HG02610 (cell line): ENCODE measurements around the gene ARMH3.

Experiments
- ATAC-seq: cut with Tn5 transposase; IDR thresholded peaks from one replicate; pipeline ENCODE4 v1.9.1; 2021; ENCODE audit warnings: mild to moderate bottlenecking, moderate library complexity; ENCODE audit not compliant: unreplicated experiment

Gene ARMH3, protein sequence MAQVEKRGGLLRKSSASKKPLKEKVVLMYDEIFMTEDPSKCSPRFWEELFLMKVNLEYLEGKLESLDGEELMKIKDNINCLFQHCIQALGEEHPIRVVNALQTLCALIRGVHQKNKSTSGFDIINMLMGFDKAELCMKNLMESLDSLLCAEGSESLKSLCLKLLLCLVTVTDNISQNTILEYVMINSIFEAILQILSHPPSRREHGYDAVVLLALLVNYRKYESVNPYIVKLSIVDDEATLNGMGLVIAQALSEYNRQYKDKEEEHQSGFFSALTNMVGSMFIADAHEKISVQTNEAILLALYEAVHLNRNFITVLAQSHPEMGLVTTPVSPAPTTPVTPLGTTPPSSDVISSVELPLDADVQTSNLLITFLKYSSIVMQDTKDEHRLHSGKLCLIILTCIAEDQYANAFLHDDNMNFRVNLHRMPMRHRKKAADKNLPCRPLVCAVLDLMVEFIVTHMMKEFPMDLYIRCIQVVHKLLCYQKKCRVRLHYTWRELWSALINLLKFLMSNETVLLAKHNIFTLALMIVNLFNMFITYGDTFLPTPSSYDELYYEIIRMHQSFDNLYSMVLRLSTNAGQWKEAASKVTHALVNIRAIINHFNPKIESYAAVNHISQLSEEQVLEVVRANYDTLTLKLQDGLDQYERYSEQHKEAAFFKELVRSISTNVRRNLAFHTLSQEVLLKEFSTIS

DNA sequence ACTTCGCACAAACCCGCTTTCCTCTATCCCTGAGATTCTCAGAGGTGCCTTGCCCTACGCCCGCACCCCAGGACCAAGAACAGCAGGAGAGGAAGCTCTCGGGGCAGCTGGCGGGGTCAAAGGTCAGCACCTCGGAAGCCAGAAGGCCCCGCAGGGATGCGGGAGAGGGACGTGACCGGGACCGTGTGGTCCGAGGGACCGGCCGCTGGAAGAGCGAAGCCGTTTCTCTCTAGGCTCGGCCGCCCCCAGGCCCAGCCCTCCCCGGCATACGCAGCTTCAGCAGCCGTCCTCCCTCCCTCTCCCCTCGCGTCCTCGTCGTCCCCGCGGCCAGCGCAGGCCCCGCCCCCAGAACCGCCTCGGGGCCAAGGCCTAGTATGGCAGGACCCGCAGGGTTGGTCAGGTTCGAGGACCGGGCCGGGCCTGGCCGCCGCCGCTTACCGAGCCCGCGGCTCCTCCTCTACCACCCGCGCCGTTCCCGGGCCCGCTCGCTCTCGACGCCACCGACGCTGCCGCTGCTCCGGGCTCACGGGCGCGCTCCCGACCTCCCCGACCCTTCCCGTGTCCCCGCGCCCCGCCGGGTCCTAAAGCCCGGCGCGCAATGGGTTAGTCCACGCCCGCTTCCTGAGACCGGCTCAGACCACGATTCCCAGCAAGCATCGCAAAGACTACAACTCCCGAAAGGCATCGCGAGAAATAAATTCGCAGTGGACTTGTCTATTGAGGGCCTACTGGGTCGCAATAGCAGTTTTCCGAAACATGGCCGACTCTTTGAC, at the start of gene ARMH3:
ARMH3 (minus strand) TSS at position 527 of the 773 bp plus-strand sequence. CDS start 16,059 bp downstream, outside the sequence.
- ATAC-seq = peak; percentile 94

DNA sequence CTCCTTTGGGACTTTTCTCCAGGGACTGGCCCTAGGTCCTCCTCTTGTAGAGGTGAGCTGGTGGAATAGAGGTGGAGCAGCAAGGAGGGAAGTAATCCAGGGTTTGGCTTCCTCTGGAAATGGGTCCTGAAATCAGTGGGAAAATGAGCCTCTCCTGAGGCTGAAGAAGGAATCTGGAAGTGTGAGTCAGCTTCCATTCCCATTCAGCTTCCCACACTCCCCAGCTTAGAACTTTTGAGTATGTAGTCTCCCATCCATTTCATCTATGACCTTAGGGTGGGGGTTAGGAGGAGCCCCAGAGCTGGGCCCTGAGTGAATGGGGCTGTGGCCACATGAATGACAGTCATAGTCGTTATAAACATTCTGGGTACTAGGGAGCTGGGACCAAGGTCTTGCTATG, 46.4 kb upstream of the ARMH3 start:
- no peak for ATAC-seq

DNA sequence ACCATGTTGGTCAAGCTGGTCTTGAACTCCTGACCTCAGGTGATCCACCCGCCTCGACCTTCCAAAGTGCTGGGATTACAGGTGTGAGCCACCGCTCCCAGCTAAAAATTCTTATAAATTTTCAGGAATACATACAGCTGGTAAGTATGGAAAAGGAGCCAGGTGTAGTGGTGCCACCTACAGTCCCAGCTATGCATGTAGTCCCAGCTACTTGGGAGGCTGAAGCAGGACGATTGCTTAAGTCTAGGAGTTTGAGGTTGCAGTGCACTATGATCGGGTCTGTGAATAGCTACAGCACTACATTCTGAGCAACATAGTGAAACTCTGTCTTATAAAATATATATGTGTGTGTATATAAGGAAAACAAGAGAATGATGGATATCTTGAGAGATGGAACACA, 45.2 kb upstream of the ARMH3 start:
- no peak for ATAC-seq

DNA sequence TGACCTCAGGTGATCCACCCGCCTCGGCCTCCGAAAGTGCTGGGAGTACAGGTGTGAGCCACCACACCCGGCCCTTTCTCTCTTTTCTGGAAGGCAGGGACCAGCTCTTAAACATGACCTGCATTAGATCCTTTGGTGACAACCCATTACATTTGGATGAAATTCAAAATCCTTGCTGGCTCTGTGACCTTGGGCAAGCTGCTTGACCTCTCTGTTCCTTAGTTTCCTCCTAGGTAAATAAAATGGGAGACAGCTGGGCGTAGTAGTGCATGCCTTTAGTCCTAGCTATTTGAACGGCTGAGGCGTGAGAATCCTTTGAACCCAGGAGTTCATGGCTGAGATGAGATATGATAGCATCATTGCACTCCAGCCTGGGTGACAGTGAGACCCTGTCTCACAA, 40.5 kb upstream of the ARMH3 start:
- ATAC-seq = no peak

DNA sequence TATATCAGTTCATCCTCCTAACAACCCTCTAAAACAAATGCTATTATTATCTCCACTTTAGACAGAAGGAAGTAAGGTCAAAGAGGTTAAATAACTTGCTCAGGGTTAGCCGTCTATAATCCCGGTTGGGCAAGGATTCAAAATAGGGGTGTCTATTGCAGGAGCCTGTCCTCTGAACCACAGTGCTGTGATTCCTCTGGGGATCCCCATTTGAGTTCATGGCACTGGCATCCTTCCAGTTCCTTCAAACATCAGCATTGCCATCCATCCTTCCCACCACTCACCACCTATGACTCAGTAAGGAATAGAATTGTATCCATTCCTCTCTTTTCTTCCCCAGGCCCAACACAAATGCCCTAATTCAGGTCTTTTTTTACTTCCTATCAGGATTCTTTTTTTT, 34.8 kb upstream of the ARMH3 start:
- no peak for ATAC-seq

DNA sequence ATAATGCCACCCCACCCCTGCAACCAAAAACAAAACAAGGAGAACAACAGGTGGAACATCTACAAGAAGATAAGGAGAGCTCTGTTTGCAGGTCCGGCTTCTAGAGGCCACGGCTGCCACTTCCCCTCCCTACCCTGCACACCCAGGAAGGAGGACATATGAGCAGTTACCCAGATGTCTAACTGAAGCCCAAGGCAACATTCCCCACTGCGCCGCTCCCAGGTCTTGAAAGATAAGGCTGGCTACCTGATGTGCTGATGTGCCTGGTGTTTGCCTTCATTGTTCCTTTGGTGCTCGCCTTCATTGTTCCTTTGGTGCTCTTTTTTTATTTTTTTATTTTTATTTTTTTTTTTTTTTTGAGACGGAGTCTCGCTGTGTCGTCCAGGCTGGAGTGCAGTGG, 30.2 kb upstream of the ARMH3 start:
- ATAC-seq = no peak

DNA sequence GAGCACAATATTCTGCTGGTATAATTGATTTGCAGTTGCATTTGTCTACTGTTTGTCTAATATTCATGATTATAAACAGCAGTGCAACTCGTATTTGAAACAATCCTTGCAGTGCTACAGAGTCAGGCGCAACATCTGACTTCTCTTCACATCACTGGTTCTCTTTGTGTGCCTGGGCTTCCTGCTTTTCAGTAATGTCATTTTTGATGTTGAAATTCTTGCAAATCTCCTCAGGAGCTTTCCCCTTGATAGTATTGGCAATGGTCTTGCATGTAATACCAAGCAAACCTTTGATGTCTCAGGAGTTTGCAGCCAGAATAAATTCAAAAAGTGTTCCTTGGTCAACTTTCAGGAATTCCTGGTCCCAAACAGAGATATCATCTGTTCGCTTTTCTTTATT, 29.4 kb upstream of the ARMH3 start:
- ATAC-seq = no peak

DNA sequence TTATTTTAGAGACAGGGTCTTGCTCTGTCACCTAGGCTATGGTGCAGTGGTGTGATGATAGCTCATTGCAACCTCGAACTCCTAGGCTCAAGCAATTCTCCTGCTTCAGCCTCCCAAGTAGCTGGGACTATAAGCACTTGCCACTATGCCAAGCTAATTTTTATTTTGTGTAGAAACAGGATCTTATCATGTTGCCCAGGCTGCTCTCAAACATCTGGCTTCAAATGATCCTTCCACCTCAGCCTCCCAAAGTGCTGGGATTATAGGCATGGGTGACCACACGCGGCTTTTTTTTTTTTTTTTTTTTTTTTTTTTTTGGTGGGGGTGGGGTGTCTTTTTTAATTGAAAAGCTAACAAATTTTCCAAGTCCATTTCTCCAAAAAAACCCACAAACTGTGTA, 27.6 kb upstream of the ARMH3 start:
- no peak for ATAC-seq

DNA sequence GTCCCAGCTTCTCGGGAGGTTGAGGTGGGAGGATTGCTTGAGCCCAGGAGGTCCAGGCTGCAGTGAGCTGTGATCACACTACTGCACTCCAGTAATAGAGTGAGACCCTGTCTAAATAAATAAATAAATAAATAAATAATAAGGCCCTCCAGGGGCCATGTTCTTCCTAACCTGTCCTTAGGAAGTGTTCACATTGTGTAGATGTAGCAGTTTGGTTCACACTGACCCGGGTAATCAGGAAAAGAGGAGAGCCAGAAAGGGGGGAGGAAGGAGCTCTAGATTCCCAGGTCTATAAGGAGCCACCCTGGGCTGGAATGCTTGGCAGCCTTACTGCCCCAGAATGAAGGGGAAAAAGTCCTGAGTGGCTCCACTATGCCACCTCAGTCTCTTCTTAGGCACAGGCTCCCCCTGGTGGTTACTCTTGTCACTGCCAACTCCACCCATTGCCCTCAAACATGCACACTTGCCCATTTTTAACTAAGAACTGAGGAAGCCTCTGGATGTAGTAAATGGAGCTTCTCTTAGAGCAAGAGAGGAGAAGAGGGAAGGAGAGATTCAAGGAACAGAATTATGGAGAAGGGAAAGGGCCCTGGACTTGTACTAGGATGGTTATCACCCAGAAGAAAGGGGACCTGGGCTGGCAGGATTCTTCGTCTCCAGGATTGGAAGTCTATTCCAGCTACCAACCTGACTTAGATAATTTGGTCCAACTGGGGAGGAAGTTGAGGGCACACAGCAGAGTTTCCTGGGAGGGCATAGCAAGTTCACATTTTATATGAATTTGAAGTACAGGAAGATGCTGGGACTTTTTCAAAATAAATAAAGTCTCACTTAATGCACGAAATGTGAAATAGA, 16.9 kb upstream of the ARMH3 start:
- peak; percentile 75 for ATAC-seq

DNA sequence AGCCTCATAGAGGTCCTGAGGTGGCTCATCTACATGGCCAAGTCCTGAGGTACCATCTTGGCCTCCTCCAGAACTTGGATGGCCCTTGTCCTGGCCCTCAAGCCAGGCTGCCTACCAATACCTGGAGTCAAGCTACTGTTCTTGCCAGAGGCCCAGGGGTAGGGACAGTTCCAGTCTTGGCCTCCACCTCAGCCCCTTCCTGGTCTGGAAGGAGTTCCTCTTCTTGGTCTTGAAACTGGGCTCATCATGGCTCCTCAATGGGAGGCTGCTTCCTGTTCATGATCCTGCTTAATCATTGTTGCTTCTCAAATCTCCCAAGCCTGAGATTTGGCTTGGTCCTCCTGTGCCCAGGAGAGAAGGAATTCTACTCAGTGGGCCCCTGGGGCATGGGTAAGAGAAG, 13.1 kb upstream of the ARMH3 start:
- ATAC-seq = no peak

DNA sequence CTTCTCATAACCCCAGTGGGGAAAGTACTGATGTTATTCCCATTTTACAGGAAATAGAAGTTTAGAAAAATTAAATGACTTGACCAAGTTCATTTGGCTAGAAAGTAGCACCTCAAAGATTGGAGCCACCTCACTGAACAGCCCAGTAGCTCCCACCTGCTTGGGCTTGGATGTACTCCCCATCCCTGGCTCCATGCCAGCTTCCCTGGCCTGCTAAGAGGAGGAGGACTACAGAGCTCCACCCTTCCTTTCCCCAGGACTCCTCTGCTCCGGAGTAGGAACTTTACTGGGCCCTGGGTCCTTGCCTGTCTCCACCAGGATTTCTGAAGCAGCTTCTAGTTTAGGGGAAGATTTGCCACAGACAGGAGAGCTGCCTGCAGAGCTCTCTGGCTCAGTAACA, 12.2 kb upstream of the ARMH3 start:
- ATAC-seq = no peak

DNA sequence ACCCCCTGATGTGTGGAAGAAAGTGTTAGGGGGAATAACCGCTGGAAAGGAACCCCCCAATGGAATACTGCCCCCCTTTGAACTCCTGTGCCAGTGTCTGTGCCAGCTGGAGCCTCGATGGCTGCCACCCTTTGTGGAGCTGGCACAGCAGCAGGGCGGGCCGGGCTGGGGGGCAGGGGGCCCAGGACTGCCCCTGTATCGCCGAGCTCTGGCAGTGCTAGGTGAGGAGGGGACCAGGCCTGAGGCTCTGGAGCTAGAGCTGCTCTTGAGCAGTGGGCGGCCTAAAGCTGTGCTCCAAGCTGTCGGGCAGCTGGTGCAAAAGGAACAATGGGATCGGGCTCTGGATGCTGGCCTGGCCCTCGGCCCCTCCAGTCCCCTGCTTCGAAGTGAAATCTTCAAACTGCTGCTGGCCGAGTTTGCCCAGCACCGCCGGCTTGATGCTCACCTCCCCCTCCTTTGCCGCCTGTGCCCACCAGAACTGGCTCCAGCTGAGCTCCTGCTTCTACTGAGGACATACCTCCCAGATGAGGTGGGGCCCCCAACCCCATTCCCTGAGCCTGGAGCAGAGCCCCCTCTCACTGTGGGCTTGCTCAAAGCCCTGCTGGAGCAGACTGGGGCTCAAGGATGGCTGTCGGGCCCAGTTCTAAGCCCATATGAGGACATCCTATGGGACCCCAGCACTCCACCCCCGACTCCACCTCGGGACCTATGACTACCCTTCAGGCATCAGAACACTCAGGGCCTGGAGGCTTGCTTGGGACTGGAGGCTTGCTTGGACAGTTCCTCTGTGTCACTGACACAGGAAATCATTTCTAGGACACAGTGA, 11.3 kb upstream of the ARMH3 start:
- no peak for ATAC-seq

DNA sequence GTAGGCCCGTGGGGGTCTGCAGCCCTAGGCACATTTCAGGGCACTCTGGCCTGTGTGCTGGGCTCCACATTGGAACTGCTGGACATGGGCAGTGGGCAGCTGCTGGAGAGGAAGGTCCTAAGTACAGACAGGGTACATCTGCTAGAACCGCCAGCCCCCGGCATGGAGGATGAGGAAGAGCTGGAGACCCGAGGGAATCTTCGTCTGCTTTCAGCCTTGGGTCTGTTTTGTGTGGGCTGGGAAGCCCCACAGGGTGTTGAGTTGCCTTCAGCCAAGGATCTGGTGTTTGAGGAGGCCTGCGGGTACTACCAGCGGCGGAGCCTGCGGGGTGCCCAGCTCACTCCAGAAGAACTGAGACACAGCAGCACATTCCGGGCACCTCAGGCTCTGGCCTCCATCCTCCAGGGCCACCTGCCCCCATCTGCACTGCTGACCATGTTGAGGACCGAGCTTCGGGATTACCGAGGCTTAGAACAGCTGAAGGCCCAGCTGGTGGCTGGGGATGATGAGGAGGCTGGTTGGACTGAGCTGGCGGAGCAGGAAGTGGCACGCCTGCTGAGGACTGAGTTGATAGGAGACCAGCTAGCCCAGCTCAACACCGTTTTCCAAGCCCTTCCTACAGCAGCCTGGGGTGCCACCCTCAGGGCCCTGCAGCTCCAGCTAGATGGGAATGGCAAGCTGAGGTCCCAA, 10.6 kb upstream of the ARMH3 start:
- ATAC-seq = no peak

DNA sequence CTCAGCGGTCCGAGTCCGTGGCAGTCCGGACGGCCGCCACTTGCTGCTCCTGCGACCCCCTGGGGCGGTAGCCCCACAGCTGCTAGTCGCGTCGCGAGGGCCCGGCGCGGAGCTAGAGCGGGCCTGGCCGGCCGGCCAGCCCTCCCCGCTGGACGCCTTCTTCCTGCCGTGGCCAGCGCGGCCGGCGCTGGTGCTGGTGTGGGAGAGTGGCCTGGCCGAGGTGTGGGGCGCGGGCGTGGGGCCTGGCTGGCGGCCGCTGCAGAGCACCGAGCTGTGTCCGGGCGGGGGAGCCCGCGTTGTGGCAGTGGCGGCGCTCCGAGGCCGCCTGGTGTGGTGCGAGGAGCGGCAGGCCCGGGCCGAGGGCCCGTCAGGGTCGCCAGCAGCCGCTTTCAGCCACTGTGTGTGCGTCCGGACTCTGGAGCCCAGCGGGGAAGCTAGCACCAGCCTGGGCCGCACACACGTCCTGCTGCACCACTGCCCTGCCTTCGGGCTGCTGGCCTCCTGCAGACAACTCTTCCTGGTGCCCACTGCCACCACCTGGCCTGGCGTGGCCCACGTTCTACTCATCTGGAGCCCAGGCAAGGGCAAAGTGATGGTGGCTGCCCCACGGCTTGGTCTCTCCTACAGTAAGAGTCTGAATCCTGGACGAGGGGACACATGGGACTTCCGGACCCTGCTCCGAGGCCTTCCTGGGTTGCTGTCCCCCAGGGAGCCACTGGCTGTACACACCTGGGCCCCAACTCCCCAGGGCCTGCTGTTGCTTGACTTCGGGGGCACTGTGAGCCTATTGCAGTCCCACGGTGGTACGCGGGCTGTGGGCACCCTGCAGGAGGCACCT, 9.8 kb upstream of the ARMH3 start:
- ATAC-seq = peak; percentile 8

DNA sequence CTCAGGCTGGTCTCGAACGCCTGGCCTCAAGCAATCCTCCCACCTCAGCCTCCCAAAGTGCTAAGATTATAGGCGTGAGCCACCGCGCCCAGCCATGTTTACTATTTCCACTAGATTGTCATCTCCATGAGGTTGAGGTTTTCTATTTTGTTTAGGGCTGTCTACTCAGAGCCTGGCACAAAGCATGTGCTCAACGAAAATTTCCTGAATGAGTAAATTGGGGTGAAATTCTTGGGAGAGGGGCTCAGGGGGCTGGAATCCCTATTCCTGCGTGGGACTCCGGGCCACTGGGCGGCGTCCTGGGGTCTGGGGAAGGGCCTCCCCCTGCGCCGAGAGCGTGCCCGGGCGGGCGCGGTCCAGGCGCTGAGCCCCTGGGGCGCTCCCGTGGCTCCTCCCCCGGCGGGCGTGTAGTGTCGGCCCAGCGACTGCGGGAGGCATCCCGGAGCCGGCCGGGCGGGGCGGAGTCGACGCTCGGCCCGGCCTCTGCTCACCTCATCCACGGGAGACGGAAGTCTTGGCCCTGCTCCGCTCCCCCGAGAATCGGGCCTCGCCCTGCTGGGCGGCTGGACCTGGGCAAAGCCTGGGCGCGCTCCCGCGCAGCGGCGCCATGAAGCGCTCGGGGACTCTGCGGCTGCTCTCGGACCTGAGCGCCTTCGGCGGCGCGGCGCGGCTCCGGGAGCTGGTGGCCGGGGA, 9.0 kb upstream of the ARMH3 start, which contains the start of gene HPS6:
HPS6 (plus strand) TSS at position 482 of the 693 bp plus-strand sequence; CDS start at position 608, 126 bp downstream.
- peak; percentile 97 for ATAC-seq

DNA sequence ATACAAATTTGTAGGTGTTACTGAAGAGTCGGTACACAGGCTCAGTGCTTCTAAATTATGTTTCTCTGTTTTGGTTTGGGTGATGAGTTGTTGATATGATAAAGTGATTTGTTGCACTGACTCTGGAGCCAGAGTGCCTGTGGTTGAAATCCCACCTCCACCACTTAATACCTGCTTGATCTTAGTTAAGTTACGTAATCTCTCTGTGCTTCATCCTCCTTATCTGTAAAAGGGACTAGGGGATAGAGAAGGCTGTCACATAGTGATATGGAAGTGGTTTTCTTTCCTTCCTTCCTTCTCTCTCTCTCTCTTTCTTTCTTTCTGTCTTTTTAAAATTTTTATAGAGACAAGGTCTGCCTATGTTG, 8.5 kb upstream of the ARMH3 start:
- no peak for ATAC-seq

DNA sequence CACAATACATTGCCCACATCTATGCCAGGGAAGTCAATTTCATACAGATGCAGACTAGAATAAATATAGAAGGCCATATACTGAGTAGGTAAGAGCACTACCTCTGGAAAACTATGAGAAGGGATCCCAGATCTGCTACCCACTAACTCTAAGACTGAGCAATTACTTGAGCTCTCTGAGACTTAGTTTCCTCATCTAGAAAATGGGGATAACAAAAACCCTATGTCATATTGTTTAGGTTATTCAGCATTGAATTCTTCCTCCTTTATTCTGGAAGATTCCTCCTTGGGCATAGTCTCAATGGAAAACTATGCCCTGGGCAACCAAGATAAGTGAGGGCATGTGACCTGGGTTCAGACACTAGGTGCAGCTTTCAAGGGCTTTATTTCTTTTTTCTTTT, 4.0 kb upstream of the ARMH3 start:
- ATAC-seq = no peak
